ENCODE data around the gene LRCH1.

LRCH1 gene, protein sequence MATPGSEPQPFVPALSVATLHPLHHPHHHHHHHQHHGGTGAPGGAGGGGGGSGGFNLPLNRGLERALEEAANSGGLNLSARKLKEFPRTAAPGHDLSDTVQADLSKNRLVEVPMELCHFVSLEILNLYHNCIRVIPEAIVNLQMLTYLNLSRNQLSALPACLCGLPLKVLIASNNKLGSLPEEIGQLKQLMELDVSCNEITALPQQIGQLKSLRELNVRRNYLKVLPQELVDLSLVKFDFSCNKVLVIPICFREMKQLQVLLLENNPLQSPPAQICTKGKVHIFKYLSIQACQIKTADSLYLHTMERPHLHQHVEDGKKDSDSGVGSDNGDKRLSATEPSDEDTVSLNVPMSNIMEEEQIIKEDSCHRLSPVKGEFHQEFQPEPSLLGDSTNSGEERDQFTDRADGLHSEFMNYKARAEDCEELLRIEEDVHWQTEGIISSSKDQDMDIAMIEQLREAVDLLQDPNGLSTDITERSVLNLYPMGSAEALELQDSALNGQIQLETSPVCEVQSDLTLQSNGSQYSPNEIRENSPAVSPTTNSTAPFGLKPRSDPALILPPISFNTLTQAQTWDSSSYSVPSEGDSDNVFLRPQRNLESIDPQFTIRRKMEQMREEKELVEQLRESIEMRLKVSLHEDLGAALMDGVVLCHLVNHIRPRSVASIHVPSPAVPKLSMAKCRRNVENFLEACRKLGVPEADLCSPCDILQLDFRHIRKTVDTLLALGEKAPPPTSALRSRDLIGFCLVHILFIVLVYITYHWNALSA

DNA sequence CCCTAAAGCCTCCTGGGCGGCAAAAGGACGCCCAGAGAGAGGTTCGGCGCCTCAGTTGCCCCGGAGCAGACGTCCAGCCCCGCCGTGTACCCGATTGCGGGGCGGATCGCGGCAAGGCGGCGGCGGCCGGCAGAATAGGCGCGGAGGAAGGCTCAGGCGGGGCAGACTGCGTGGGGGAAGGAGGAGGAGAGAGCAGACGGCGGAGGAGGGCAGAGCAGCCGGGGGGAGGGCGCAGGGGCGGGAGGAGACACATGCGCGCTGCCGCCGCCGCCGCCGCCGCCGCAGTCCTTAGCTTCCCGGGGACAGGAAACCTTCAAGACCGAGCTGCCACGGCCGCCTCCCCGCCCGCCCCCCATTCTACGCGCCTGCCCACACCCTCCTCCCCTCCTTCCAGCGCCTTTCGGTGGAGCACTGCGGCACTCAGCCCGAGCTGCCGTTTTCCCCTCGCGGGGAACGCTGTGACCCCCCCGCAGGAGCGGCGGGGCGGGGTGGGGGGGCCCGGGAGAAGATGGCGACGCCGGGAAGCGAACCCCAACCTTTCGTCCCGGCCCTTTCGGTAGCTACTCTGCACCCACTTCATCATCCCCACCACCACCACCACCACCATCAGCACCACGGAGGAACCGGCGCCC, at the start of gene LRCH1:
Gene LRCH1 (plus strand): TSS at position 282 of the 632 bp plus-strand sequence. CDS start 227 bp downstream, at position 509.
- H4K20me1 ChIP-seq (ENCODE audit: insufficient read depth, low read length), result peaks cover 23% of the 10 kb centered on the region
- peaks cover 60% of the 10 kb centered on the region for H3K4me1 ChIP-seq (ENCODE audit: insufficient read depth, low read length)
- peak within 1 kb of the TSS; percentile 80 for H3K4me2 ChIP-seq (ENCODE audit: insufficient read depth, low read length)
- H3K79me2 ChIP-seq (ENCODE audit: insufficient read depth, low read length), result peaks cover 56% of the 10 kb centered on the region
- TF ChIP-seq CTCF (IDR thresholded peaks at IDR 0.05; ENCODE audit: borderline replicate concordance, extremely low read depth, low read length, poor library complexity, severe bottlenecking), result no peak
- TF ChIP-seq EZH2 (IDR thresholded peaks at IDR 0.05; ENCODE audit: borderline replicate concordance, low read depth, low read length, severe bottlenecking), result no peak
- H3K9me3 ChIP-seq (ENCODE audit: insufficient read depth, low read length, severe bottlenecking), result no peaks in the 10 kb centered on the region
- no peaks in the 10 kb centered on the region for H3K27me3 ChIP-seq (ENCODE audit: insufficient read depth, low read length, poor library complexity)
- H3K4me3 ChIP-seq (ENCODE audit: low read depth in 1 of 2, low read length in 2 of 2), result peak within 1 kb of the TSS; percentile 82 to 91
- peak within 1 kb of the TSS; percentile 88 for H2AFZ ChIP-seq (ENCODE audit: low read depth, low read length)
- H3K36me3 ChIP-seq (ENCODE audit: insufficient read depth, low read length), result peaks cover 7% of the 10 kb centered on the region; the same call in 1 of the 2 replicates
- peak; percentile 93 for DNase-seq
- peak within 1 kb of the TSS; percentile 86 for H3K27ac ChIP-seq (ENCODE audit: low read length)
- peak within 1 kb of the TSS; percentile 95 for H3K9ac ChIP-seq (ENCODE audit: low read depth, low read length)
- peak; percentile 84 for ATAC-seq (ENCODE audit: insufficient read depth, low read depth)

GRCh38 chr13:46504036-46504435, 48.9 kb upstream of the LRCH1 start:
- DNase-seq (no peak), ATAC-seq (ENCODE audit: insufficient read depth, low read depth) (no peak)
- Histone ChIP-seq H3K9ac (ENCODE audit: low read depth, low read length) (no peak overlapping the region), H3K4me3 (ENCODE audit: low read depth in 1 of 2, low read length in 2 of 2) (no peak overlapping the region), H3K79me2 (ENCODE audit: insufficient read depth, low read length) (no peaks in the 10 kb centered on the region), H3K9me3 (ENCODE audit: insufficient read depth, low read length, severe bottlenecking) (no peaks in the 10 kb centered on the region), H3K27ac (ENCODE audit: low read length) (no peak overlapping the region), H2AFZ (ENCODE audit: low read depth, low read length) (no peak overlapping the region), H3K4me1 (ENCODE audit: insufficient read depth, low read length) (no peaks in the 10 kb centered on the region), H3K36me3 (ENCODE audit: insufficient read depth, low read length) (no peaks in the 10 kb centered on the region), H4K20me1 (ENCODE audit: insufficient read depth, low read length) (no peaks in the 10 kb centered on the region), H3K27me3 (ENCODE audit: insufficient read depth, low read length, poor library complexity) (no peaks in the 10 kb centered on the region), H3K4me2 (ENCODE audit: insufficient read depth, low read length) (no peak overlapping the region)
- TF ChIP-seq EZH2 (IDR thresholded peaks at IDR 0.05; ENCODE audit: borderline replicate concordance, low read depth, low read length, severe bottlenecking), result no peak
- no peak for TF ChIP-seq CTCF (IDR thresholded peaks at IDR 0.05; ENCODE audit: borderline replicate concordance, extremely low read depth, low read length, poor library complexity, severe bottlenecking)

- Histone ChIP-seq H2AFZ (ENCODE audit: low read depth, low read length) (no peak overlapping the region), H3K9ac (ENCODE audit: low read depth, low read length) (no peak overlapping the region), H3K9me3 (ENCODE audit: insufficient read depth, low read length, severe bottlenecking) (no peaks in the 10 kb centered on the region), H3K4me2 (ENCODE audit: insufficient read depth, low read length) (no peak overlapping the region), H3K4me1 (ENCODE audit: insufficient read depth, low read length) (no peaks in the 10 kb centered on the region), H4K20me1 (ENCODE audit: insufficient read depth, low read length) (no peaks in the 10 kb centered on the region), H3K79me2 (ENCODE audit: insufficient read depth, low read length) (no peaks in the 10 kb centered on the region), H3K36me3 (ENCODE audit: insufficient read depth, low read length) (no peaks in the 10 kb centered on the region), H3K27ac (ENCODE audit: low read length) (no peak overlapping the region), H3K4me3 (ENCODE audit: low read depth in 1 of 2, low read length in 2 of 2) (no peak overlapping the region), H3K27me3 (ENCODE audit: insufficient read depth, low read length, poor library complexity) (no peaks in the 10 kb centered on the region)
- TF ChIP-seq CTCF (IDR thresholded peaks at IDR 0.05; ENCODE audit: borderline replicate concordance, extremely low read depth, low read length, poor library complexity, severe bottlenecking) (no peak), EZH2 (IDR thresholded peaks at IDR 0.05; ENCODE audit: borderline replicate concordance, low read depth, low read length, severe bottlenecking) (no peak)
- no peak for DNase-seq
- no peak for ATAC-seq (ENCODE audit: insufficient read depth, low read depth)
Measured at GRCh38 chr13:46507981-46508380, 45.0 kb upstream of the LRCH1 start.
